ENCODE data around the gene DENND2A. TPM values are rescaled to one million over a fixed set of nuclear protein-coding genes. Genes with fewer than 3 reads are reported as not detected.
"Not testable (repeated sequence)": the region's sequence is repeated elsewhere in the genome, so short reads cannot be mapped to it uniquely, and the experiment has no call there.

The DENND2A gene
- total and polyA plus RNA-seq, 10 donors: 1.9 to 35.3 (median 14.9) TPM

GRCh38 chr7:140539461-140539860 is 101.2 kb downstream of the DENND2A start:
- intact Hi-C loops (cut with DNase I; ENCODE audit: low total_unique reads): no loop called here
- H3K27me3 ChIP-seq (replicated peaks in 1 of 7): peaks cover 0 to 9% (median 0%) of the 10 kb centered on the region in 7 donors
- 81 to 93% (median 86%) methylated on average over 18 of the region's 18 CpGs for WGBS, 5 donors
- peak; percentile 62 for DNase-seq
- TF ChIP-seq CTCF (IDR thresholded peaks at IDR 0.05 in 8 of 11, conservative IDR thresholded peaks at IDR 0.05 in 3 of 11) (no peak), POLR2AphosphoS5 (IDR thresholded peaks at IDR 0.05) (peak; percentile 66 to 76 (median 66)), POLR2A (IDR thresholded peaks at IDR 0.05) (no peak)
- H3K4me1 ChIP-seq: peaks cover 3 to 37% (median 17%) of the 10 kb centered on the region in 6 donors
- no peak overlapping the region for H3K4me3 ChIP-seq
- no peaks in the 10 kb centered on the region for H3K9me3 ChIP-seq
- H3K36me3 ChIP-seq: peaks cover 0 to 6% (median 0%) of the 10 kb centered on the region in 6 donors
- peak overlapping the region in 6 of 8 donors; percentile 13 to 80 (median 73) for H3K27ac ChIP-seq

GRCh38 chr7:140537750-140538482 is 102.7 kb downstream of the DENND2A start:
- TF ChIP-seq CTCF (IDR thresholded peaks at IDR 0.05 in 8 of 11, conservative IDR thresholded peaks at IDR 0.05 in 3 of 11) (no peak), POLR2AphosphoS5 (IDR thresholded peaks at IDR 0.05) (peak; percentile 25 to 75 (median 69))
- Histone ChIP-seq H3K36me3 (no peaks in the 10 kb centered on the region), H3K27me3 (replicated peaks in 1 of 7) (peaks cover 0 to 9% (median 0%) of the 10 kb centered on the region in 7 donors), H3K27ac (peak overlapping the region in 6 of 8 donors; percentile 1 to 80 (median 73)), H3K9me3 (no peaks in the 10 kb centered on the region), H3K4me3 (no peak overlapping the region), H3K4me1 (peaks cover 3 to 37% (median 17%) of the 10 kb centered on the region in 6 donors)
- intact Hi-C loops (cut with DNase I; ENCODE audit: low total_unique reads): no loop called here
- no peak for DNase-seq
- 70 to 80% (median 73%) methylated on average over 12 of the region's 12 CpGs for WGBS, 5 donors

- DNase-seq: no peak
- WGBS, 5 donors: 58 to 84% (median 69%) methylated on average over 3 of the region's 3 CpGs
- TF ChIP-seq POLR2A (IDR thresholded peaks at IDR 0.05): no peak
- TF ChIP-seq CTCF (IDR thresholded peaks at IDR 0.05 in 8 of 11, conservative IDR thresholded peaks at IDR 0.05 in 3 of 11): no peak
- peak in 1 of 3 donors; percentile 14 for TF ChIP-seq POLR2AphosphoS5 (IDR thresholded peaks at IDR 0.05)
- H3K27me3 ChIP-seq (replicated peaks in 1 of 7): peaks cover 0 to 6% (median 0%) of the 10 kb centered on the region in 7 donors
- H3K4me1 ChIP-seq: peaks cover 0 to 22% (median 3%) of the 10 kb centered on the region in 6 donors
- H3K36me3 ChIP-seq: no peaks in the 10 kb centered on the region
- peak overlapping the region in 6 of 8 donors; percentile 32 to 74 (median 61) for H3K27ac ChIP-seq
- no peak overlapping the region for H3K4me3 ChIP-seq
- intact Hi-C loops (cut with DNase I; ENCODE audit: low total_unique reads): no loop called here
- H3K9me3 ChIP-seq: no peaks in the 10 kb centered on the region
These were observed 105.9 kb downstream of the DENND2A start for GRCh38 chr7:140534743-140535142.

- 68 to 81% (median 74%) methylated on average over 13 of the region's 13 CpGs for WGBS, 5 donors
- DNase-seq: no peak
- H3K27ac ChIP-seq: peak overlapping the region in 5 of 8 donors; percentile 5 to 74 (median 55)
- peaks cover 0 to 6% (median 0%) of the 10 kb centered on the region in 7 donors for H3K27me3 ChIP-seq (replicated peaks in 1 of 7)
- H3K36me3 ChIP-seq: no peaks in the 10 kb centered on the region
- no peak overlapping the region for H3K4me3 ChIP-seq
- intact Hi-C loops (cut with DNase I; ENCODE audit: low total_unique reads): no loop called here
- TF ChIP-seq CTCF (IDR thresholded peaks at IDR 0.05 in 8 of 11, conservative IDR thresholded peaks at IDR 0.05 in 3 of 11): no peak
- TF ChIP-seq POLR2AphosphoS5 (IDR thresholded peaks at IDR 0.05): peak in 2 of 3 donors; percentile 46 to 62
- no peak for TF ChIP-seq POLR2A (IDR thresholded peaks at IDR 0.05)
- peaks cover 0 to 18% (median 1%) of the 10 kb centered on the region in 6 donors for H3K4me1 ChIP-seq
- no peaks in the 10 kb centered on the region for H3K9me3 ChIP-seq
These were observed 107.2 kb downstream of the DENND2A start for GRCh38 chr7:140533394-140533872.

GRCh38 chr7:140529428-140529827 is 111.2 kb downstream of the DENND2A start:
- Histone ChIP-seq H3K4me1 (peaks cover 0 to 32% (median 13%) of the 10 kb centered on the region in 6 donors), H3K27me3 (replicated peaks in 1 of 7) (peaks cover 0 to 11% (median 0%) of the 10 kb centered on the region in 7 donors)
- H3K27ac ChIP-seq; H3K36me3 ChIP-seq; intact Hi-C loops (cut with DNase I; ENCODE audit: low total_unique reads); H3K9me3 ChIP-seq; DNase-seq; H3K4me3 ChIP-seq: not testable (repeated sequence)
- 82 to 98% (median 92%) methylated on average over 4 of the region's 4 CpGs for WGBS, 5 donors

Data from spleen (tissue), 11 donors.